ENCODE measurements around the gene NFIL3.

DNA sequence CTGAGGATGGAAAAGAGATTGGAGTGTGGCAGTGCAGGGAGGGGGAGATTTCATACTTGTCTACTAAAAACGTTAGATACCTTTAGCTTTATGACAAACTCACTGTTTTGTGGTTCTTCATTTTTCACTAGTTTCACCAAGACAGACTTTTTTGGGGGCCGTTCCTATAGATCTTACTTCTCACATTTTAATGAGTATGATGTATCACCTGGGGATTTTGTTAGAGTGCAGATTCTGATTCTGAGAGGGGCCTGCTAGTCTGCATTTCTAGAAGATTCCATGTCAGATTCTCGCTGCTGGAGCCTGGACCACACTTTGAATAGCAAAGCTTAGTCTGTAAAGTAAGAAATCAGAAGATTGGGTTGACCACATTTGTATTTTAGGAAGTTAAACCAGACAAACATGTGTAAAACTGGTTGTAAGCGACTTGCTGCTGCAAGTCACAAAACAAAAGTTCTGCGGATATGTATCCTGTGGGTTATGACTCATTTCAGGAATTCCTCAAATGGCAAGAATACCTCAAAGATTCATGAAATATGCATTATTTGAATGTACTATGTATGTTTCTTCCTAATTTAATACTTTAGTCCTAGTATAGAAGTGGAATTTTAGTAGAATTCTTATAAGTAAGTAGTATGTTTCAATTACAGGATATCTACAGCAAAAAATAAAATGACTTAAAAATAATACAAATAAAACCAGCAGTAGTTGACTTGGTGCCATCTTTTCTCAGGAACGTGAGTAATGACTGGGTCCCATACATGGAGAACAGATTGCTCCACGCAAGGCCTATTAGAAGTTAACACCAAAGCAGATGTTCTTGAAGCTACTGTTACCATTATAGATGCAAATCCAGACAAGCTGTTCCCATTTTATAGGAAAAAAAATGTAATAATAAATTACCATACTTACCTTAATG is 27.8 kb downstream of the NFIL3 start:
- TF ChIP-seq EZH2phosphoT487 (IDR thresholded peaks at IDR 0.05; ENCODE audit: unreplicated experiment) (no peak), EZH2 (IDR thresholded peaks at IDR 0.05; ENCODE audit: low read depth, unreplicated experiment) (no peak), POLR2AphosphoS5 (IDR thresholded peaks at IDR 0.05; ENCODE audit: low read depth) (no peak), ZNF331 (CRISPR knock-in tag; IDR thresholded peaks at IDR 0.05; ENCODE audit: low read depth) (no peak), CREB1 (CRISPR knock-in tag; IDR thresholded peaks at IDR 0.05; ENCODE audit: low read depth) (no peak), JUNB (IDR thresholded peaks at IDR 0.05; ENCODE audit: unreplicated experiment) (no peak), ZNF114 (CRISPR knock-in tag; IDR thresholded peaks at IDR 0.05) (no peak), NANOG (IDR thresholded peaks at IDR 0.05; ENCODE audit: borderline replicate concordance) (no peak), STAT1 (IDR thresholded peaks at IDR 0.05; ENCODE audit: unreplicated experiment) (no peak)
- TF ChIP-seq, protein P1, sequence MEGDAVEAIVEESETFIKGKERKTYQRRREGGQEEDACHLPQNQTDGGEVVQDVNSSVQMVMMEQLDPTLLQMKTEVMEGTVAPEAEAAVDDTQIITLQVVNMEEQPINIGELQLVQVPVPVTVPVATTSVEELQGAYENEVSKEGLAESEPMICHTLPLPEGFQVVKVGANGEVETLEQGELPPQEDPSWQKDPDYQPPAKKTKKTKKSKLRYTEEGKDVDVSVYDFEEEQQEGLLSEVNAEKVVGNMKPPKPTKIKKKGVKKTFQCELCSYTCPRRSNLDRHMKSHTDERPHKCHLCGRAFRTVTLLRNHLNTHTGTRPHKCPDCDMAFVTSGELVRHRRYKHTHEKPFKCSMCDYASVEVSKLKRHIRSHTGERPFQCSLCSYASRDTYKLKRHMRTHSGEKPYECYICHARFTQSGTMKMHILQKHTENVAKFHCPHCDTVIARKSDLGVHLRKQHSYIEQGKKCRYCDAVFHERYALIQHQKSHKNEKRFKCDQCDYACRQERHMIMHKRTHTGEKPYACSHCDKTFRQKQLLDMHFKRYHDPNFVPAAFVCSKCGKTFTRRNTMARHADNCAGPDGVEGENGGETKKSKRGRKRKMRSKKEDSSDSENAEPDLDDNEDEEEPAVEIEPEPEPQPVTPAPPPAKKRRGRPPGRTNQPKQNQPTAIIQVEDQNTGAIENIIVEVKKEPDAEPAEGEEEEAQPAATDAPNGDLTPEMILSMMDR (conservative IDR thresholded peaks at IDR 0.05; ENCODE audit: low read depth in 2 of 2): no peak
- TF ChIP-seq, protein P2, sequence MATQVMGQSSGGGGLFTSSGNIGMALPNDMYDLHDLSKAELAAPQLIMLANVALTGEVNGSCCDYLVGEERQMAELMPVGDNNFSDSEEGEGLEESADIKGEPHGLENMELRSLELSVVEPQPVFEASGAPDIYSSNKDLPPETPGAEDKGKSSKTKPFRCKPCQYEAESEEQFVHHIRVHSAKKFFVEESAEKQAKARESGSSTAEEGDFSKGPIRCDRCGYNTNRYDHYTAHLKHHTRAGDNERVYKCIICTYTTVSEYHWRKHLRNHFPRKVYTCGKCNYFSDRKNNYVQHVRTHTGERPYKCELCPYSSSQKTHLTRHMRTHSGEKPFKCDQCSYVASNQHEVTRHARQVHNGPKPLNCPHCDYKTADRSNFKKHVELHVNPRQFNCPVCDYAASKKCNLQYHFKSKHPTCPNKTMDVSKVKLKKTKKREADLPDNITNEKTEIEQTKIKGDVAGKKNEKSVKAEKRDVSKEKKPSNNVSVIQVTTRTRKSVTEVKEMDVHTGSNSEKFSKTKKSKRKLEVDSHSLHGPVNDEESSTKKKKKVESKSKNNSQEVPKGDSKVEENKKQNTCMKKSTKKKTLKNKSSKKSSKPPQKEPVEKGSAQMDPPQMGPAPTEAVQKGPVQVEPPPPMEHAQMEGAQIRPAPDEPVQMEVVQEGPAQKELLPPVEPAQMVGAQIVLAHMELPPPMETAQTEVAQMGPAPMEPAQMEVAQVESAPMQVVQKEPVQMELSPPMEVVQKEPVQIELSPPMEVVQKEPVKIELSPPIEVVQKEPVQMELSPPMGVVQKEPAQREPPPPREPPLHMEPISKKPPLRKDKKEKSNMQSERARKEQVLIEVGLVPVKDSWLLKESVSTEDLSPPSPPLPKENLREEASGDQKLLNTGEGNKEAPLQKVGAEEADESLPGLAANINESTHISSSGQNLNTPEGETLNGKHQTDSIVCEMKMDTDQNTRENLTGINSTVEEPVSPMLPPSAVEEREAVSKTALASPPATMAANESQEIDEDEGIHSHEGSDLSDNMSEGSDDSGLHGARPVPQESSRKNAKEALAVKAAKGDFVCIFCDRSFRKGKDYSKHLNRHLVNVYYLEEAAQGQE (IDR thresholded peaks at IDR 0.05; ENCODE audit: unreplicated experiment): no peak

All from GM23338 (cell line).